T-helper 9 cell (primary cell): ENCODE data around the gene UBR4.
"Not testable (repeated sequence)": the region's sequence is repeated elsewhere in the genome, so short reads cannot be mapped to it uniquely, and the experiment has no call there.

Source experiments
- DNase-seq: peaks from one replicate; pipeline ENCODE4 v3.0.0-alpha.2; 2020
- total RNA-seq, 2 donors: gene quantifications; one replicate each; lab custom pipeline; 2026; lab: John Stamatoyannopoulos, UW

The UBR4 gene
- total RNA-seq: 384 to 462 reads per million in 2 donors

DNA sequence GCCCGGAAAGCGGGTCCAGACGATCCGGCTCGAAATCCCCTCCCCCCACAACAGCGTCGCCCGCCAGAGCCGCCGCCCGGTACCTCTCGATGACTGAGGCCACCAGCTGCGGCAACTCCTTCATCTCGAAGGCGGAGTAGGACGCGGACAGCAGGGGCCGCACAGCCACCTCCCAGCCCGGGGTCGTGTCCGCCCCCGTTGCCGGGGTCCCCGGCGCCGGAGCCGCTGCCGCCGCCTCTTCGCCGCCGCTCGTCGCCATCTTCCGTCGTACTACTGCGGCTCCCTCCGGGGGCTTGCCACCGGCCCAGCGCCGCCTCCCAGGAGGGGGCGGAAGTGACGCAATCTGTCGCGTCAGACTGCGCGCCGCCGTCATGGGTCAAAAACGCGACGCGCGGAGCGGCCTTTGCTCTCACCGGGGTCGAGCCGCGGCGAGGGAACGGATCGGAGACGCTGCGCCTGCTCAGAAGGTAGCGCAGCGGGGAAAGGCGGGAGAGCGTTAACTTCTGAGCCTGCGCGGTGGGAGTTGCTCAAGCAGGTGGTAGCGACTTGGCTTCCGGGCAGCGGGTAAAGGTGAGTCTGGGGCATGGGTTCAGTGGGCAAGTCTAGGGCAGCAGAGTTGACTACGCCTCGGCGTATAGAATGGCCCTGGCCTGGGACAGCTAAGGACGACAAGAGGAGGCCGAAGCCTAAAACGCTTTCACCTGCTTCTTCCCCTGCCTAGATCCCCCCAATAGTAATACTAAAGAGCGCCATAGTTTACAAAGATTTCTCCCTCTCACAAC, at the start of gene UBR4:
Gene UBR4, minus strand, starts transcription at position 277 of the 782 bp plus-strand sequence. Its CDS starts 18 bp downstream, at position 259.
- peak; percentile 97 for DNase-seq

DNA sequence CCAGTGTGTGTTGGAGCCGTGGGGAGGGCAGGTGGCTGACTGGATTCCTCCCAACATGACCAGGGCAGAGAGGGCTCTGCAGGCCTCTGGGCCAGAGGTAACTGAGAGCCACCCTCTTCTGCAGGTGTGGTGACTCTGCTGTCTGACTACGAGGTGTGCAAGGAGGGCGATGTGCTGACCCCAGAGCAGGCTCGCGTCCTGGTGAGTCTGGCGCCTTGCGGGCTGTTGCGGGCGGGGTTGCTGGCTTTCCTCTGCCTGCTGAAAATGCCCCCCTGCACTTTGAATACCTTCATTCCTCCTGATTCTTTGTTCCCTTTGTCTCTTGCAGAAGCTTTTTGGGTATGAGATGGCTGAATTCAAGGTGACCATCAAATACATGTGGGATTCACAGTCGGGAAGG, 48.3 kb upstream of the UBR4 start:
- DNase-seq: no peak

DNA sequence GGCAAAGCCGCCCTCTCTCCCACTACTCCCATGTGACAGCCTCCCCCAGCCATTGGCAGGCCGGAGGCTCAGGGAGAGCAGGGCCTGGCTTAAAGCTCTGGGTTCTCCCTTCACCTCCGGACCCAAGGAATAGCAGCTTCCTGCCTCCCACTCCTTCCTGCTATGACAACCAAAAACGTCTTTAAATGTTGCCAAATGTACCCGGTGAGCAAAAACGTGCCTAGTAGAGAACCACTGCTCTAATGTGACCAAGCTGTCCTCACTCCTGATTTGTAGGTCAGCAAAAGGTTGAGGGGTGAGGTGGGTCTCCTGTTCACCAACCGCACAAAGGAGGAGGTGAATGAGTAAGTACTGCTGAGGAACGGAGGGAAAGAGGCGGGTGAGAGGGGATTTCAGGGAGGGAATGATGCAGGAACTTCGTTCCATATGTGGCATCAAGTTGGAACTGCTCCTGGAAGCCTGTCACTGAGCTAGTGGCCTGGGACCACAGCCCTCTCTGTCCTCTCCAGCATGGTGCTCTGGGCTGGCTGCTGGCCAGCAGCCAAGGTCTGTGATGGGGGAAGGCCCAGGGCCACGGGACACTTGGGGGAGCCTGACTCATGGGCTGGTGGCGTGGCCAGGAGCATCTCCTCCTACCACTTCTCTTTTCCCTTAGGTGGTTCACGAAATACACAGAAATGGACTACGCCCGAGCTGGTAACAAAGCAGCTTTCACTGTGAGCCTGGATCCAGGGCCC, 47.3 kb upstream of the UBR4 start:
- no peak for DNase-seq

DNA sequence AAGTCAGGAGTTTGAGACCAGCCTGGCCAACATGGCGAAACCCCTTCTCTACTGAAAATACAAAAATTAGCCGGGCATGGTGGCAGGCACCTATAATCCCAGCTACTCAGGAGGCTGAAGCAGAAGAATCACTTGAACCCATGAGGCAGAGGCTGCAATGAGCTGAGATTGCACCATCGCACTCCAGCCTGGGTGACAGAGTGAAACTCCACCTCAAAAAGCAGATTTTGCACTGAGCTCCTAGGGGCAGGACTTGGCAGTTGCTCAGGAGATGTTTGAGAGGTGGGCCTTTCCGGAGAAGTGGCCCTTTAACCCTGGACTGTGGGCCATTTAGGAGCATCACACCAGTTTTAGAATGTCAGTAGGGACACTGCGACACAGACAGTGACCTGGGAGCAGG, 46.2 kb upstream of the UBR4 start:
- not testable (repeated sequence) for DNase-seq

DNA sequence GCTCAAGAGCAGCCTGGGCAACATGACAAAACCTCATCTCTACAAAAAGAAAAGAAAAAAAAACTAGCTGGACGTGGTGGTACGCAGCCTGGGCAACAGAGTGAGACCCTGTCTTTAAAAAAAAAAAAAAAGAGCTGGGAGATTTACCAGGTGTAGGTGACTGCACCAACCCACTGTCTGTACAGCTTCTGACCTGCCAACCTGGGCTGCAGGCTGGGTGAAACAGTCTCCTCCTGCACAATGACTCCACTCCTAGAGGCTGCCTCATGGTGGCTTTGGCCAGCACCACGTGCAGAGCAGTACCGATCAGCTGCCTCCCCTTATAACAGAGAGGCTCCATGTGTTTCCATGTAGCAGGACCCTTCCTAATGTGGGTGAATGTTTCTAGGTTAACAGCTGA, 45.2 kb upstream of the UBR4 start:
- DNase-seq: no peak

DNA sequence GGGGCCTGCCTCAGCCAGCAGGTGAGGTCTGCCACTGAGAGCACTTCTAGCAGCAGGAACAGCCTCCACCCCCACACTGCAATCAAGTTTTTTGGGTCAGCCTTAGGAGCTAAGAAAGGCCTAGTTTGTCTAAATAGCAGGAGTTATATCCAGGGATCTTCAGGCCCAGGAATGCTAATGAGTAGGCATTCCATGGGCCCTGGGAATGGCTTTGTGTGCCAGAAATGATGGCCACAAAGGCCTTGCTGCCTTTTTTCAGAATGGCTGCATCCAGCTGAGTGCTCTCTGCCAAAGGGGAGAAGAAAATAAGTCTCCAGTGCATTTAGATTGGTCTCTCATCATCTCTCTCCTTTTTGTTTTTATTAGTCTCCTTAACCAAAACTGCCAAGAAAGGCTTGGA, 44.4 kb upstream of the UBR4 start:
- DNase-seq: no peak

DNA sequence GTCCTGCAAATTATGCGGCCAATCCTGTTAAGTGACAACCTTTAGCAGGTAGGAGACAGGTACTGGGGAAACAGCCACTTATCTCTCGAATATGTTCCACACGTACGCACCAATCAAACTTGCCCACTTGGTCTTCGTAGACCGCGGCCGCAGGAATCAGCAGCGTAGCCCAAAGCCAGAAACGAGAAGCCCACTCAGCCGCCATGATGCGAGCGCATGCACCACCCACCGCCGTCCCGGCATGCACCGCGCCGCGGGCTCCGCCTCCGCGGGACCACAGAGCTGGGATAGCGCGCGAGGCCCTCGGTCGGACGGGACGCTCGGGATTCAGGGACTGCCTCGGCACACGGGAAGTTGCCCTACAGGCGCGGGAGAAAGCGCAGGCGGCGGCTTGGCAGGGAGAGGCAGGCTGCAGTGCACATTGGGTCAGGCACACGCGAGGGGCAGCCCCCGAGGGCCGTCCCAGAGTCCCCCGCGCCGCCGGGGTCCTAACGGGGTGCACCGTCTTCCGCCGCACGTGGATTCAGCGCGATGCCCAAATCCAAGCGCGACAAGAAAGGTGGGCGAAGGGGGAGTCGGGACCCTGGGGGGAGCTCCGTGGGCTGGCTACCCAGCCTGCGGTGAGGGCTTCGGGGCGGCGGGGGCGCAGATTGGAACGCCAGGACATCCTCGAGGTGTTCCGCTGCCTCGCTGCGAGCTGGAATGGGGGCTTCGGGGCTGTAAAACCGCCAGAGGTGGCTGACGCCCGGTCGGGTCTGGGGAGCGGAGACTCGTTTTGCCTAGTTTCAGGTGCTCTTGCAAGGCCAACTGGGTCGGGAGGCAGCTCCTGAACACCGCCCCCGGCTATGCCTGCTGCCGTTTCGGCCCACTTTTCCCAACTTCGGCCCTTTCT, 41.5 kb upstream of the UBR4 start, which contains the start of the genes EMC1 and MRTO4:
Gene EMC1, minus strand, starts transcription at position 220 of the 892 bp plus-strand sequence. Its CDS starts 15 bp downstream, at position 205.
Gene MRTO4, plus strand, starts transcription at position 501 of the 892 bp plus-strand sequence. Its CDS starts 31 bp downstream, at position 532.
- peak; percentile 88 for DNase-seq

DNA sequence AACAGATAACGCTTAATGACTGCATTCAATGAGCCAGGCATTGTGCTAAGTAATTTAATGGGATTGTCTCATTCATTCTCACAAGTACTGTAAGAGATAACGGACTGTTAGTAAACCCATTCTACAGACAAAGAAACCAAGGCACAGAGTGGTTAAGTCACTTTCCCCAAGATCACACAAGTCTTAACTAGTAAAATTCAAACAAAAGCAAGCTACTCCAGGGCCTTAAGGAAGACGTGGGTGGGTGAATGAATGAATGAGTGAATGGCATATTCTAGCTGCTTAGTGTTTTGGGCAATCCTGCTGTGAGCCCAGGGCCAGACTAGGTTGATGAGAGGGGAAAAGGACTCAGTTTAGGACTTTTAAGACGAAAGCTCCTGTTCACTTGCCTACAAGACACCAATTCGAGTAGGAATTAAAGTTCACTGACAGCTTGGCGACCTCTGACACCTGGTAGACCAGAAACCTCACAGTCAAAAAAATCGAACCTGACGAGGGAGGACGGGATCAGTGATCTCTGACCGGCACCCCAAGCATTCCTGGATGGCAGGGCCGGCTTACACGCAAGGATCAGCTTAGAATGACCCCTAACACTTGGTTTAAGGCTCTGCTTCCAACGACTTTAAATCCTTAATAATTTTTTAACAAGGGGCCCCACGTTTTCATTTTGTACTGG, 40.7 kb upstream of the UBR4 start:
- no peak for DNase-seq

DNA sequence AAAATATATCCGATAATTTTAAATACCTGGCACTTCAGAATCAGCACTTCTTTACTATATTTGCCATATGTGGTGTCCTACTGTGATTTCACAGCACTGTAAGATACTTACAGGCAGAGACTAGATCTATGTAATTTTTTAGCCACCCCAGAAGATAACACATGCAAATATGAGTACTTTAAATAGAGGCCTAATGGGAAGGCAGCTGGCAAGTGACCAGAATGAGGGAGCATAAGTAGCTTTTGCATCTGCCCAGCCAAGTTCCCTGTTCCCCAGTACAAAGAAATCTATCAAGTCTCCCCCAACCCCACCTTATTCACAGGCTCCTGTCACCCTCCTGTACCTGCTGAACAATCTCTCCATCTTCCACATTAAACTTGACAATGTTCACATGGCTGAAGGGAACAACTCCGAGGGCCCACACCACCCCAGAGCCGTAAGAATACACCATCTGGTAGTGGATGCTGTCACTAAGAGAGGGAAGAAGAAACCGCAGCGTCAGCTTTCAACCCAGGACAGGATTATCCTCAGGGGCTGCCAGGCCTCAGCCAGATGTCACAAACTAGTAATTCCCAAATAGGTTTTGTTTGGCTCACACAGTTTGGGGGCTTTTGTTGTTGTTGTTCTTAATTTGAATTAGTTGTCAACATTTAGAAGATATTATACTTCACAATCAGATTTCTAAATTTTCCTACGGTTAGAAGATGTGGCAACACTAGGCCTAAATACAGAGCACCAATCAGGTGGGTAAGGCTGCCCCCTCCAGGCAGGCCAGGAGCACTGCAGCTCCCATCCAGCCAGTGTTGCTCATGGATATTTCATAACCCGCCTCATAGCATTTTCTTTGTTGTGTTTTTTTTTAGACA, 30.8 kb upstream of the UBR4 start:
- peak; percentile 67 for DNase-seq

DNA sequence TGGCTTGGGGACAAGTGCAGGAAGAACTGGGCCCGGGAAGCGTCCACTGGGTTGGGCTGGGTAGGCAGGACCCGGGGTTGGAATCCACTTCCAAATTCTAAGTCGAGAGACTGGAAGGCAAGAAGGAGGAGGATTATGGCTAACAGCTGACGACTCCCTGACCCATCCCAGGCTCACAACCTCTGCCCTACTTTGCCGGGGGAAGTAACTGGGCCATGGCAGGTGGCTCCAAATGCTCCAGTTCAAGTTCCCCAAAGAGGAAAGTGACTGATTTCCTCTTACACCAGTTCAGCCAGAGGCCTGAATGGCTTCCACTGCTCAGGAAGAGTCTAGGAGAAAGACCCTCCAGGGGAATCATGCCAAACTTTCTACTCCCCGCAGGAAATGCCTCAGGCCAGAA, 29.8 kb upstream of the UBR4 start:
- DNase-seq: no peak

DNA sequence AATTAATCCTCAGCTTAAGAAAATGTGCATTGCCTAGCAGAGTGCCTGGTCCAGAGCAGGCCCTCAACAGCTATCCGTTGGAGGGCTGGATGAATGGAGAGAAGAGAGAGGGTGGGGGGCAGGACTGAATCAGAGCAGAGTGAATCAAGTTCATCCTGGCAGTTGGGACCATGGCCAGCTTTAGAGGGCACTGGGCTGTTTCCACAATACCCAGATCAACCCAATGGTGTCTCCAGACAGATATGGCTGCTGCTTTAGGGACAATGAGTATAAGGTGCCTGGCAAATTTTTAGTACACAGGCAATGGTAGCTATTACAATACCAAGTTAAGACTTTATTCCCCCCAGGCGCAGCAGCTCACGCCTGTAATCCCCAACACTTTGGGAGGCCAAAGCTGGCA, 24.2 kb upstream of the UBR4 start:
- DNase-seq: no peak

DNA sequence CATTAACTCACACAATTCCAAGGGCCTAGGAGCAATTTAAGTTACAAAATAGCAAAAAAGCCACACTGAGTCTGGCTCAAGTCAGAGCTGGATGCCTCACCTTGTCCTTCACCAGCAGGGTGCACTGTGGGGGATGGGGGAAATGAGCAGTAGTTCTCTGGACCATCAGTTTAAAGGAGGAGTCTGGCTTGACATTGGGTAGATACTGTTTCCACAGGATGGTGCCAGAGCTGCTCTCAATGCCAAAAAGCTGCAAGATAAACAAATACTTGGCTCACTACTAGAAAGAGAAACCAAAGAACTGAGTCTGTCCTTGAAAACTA, 22.4 kb upstream of the UBR4 start:
- no peak for DNase-seq

DNA sequence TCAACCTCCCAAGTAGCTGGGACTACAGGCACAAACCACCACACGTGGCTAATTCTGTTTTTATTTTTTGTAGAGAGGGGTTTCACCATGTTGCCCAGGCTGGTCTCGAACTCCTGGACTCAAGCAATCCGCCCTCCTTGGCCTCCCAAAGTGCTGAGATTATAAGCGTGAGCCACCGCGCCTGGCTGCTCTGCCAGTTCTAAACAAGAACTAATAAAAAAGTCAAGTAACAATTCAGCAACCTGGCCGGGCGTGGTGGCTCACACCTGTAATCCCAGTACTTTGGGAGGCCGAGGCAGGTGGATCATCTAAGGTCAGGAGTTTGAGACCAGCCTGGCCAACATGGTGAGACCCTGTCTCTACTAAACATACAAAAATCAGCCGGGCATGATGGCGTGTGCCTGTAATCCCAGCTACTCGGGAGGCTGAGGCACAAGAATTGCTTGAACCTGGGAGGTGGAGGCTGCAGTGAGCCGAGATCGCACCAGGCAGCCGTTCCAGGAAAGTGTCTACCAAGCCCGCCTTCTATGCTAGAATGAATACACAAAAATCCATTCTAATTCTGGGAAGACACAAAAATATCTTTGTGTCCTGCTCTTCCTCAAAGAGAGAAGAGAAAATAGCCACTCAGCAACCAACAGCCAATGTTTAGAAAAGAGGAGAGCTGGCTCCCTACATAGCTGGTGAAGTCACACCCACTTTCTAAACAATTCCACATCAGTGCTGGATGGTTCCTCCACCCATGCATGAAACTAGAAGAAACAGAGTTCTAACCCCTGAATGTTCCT, 21.9 kb upstream of the UBR4 start:
- DNase-seq: not testable (repeated sequence)

DNA sequence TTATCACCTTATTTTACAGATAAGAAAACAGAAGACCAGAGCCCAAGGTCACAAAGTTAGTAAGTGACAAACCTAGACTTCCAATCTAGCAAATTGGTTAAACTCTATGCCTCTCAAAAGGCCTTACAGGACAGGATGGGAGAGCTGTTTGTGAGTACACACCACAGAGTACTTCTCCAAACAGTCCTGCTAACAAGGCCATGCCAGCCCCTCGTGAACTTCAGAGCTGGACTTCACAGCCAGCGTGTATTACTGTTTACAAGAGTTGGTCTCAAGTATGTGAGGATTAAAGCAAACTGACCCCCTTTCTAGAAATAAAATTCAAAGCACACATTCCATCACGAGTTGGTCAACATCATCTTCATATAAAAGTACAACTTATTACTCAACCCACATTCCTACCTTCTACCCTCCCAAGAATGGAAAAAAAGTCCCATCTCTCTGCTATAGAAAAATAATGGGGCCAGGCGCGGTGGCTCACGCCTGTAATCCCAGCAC, 19.8 kb upstream of the UBR4 start:
- no peak for DNase-seq

DNA sequence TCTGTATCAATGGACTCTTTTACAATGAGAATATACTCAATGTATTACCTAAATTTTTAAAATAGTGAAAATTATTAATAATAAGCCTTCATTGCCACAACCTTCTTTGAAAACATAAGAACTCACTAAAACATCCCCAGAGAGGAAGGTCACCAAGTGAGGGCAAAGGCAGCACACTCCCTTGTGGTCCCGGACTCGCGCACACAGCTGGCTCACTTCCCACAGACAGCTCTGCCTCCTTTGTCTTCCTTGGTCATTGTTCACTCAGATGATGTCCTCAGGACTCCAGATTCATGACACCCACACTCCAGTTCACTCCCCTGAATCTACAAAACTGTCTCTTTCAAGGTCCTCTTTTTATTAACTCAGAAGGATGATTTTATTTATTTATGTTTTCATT, 19.2 kb upstream of the UBR4 start:
- DNase-seq: no peak

DNA sequence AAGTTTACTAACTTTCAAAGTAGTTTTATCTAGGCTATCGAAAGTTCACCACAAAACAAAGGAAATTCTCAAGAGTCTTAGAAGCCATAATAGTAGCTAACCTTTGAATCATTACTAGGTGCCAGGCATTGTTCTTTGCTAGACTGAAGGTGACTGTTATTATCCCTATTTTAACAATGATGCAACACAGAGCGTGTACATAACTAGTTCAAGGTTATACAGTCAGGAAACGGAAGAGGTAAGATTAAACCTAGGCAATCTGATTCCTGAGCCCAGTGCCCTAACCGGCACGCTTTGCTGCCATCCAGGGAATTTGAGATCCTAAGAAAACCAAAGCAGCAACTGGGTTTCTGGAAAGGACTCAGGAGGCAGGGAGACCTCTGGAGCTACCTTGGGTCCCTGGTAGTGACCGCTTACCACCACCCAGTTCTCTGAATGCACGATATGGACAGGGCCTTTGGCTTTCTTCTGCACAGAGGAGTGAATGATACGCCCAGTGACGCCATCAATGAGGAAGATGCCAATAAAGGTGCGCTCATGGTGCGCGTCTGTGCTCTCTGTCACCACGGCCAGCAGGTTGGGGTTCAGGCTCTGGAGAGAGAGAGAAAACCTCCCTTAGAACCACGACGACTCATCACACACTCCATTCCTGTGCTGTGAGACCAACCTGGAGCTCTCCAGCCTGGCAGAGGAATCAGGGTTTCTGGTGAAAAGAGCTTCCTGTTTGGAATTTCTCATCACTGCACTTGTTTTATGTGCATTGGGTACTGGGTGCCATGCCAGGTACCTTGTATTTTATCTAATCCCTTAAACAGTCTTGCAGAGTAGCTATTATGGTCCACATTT, 13.1 kb upstream of the UBR4 start:
- no peak for DNase-seq

DNA sequence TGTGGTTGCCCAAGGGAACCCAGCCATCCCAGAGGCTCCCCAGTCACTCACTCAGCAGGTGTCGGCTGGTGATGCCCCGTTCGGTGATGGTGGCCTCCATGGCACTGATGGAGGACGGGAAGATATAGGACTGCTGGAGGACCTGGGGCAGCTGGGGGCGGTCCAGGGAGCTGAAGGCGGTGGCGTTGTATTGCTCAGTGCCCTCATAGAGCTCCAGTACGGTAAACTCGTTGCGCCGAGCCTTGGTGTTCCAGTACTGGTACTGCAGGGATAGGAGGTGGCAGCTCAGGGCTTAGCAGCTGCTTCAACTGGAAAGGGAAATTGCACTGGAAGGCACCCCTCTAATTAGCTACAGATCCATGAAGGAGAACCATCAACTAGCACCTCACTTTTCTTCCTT, 12.5 kb upstream of the UBR4 start:
- no peak for DNase-seq

DNA sequence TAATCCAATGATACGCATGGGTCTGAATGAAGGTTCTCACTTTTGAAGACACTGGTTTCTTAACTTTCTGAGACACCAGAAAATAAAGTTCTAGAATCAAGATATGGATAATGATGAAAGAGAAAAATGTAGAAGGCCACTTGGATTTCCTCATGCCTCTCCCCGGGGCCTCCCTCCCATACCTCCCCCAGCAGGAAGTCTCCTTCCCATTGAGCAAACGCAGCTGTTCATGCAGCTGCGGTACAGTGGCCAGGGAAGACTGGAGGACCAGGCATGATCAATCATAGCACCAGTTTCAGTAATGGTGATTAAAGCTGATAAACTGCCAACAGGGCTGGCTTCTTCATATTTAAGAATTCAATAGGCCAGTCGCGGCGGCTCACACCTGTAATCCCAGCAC, 10.9 kb upstream of the UBR4 start:
- no peak for DNase-seq

DNA sequence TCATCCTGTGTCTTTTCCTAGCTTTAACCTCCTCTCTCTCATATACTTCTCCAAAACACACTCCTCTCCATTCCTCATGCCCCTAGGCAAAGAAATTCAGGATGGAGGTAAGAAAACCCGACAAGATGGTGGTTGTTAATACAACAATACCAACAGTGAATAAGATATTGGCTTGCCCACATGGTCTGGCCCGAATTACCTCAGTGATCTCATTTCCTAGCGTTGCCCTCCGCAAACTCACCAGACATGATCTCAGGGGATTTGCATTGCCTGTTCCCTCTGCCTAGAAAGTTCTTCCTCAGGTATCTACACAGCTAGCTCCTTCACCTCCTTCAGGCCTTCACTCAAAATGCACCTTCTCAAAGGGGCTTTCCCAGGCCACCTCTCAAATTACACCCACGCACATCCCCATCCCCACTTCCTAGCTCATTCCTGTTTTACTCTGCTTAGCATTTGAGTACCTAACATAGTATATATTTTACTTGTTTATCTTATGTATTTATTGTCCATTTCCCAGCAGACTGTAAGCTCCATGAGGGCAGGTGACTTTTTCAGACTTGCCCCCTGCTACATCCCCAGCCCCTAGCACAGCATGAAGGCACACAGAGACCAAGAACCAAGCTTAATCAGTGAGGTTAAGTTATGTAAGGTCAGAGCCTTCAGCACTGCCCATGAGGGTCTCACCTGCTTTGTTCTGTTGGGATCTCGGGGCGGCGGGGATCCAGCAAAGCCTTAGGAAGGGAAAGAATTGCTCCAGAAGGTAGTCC, 10.2 kb upstream of the UBR4 start:
- no peak for DNase-seq
